HCT116 (cell line): ENCODE data around the gene EID2B.

Source experiments
- CTCF ChIP-seq, 3 experiments: fragments of 200-600 bp in 1 of 3; sonication (generic) in 1 of 3; IDR thresholded peaks in 2 of 3; conservative IDR thresholded peaks in 1 of 3; 2 replicates each; pipeline ENCODE4 v1.5.1; 2012 to 2017; ENCODE audit warnings: low read depth in 2 of 3, low read length in 2 of 3, antibody characterized with exemption in 1 of 3, borderline replicate concordance in 1 of 3, control low read depth in 1 of 3, mild to moderate bottlenecking in 1 of 3, mixed read lengths in 1 of 3, mixed run types in 1 of 3, moderate library complexity in 1 of 3; ENCODE audit not compliant: insufficient read depth in 1 of 3
- JUND ChIP-seq: IDR thresholded peaks from 2 replicates; pipeline ENCODE4 v1.6.1; 2012
- MAX ChIP-seq: IDR thresholded peaks from 2 replicates; pipeline ENCODE4 v1.6.1; 2012

GRCh38 chr19:39554701-39555311 lies 22.2 kb upstream of the EID2B start:
- TF ChIP-seq JUND (no peak), MAX (no peak), CTCF (IDR thresholded peaks at IDR 0.05 in 2 of 3, conservative IDR thresholded peaks at IDR 0.05 in 1 of 3; ENCODE audit: borderline replicate concordance in 1 of 3, insufficient read depth in 1 of 3, low read depth in 2 of 3, low read length in 2 of 3) (no peak)
